Activated naive CD4-positive, alpha-beta T cell treated with anti-CD3 and anti-CD28 coated beads, Interleukin-2, amount 50 U/mL, for 24 hours (primary cell): ENCODE data around the gene SOBP.
A peak's percentile ranks its signal among the peaks of the same experiment; 100 is the strongest.

Source experiments
- H3K27ac Mint-ChIP-seq: one replicate; pipeline ENCODE4 v1.8.0; 2021; ENCODE audit warnings: mild to moderate bottlenecking, mixed read lengths
- H3K27me3 Mint-ChIP-seq: one replicate; pipeline ENCODE4 v1.8.0; 2021; ENCODE audit warnings: mixed read lengths
- H3K36me3 Mint-ChIP-seq: one replicate; pipeline ENCODE4 v1.8.0; 2021; ENCODE audit warnings: mixed read lengths
- H3K4me1 Mint-ChIP-seq: one replicate; pipeline ENCODE4 v1.8.0; 2021; ENCODE audit warnings: mixed read lengths
- H3K4me3 Mint-ChIP-seq: one replicate; pipeline ENCODE4 v1.8.0; 2021; ENCODE audit warnings: mild to moderate bottlenecking, mixed read lengths
- H3K9me3 Mint-ChIP-seq: one replicate; pipeline ENCODE4 v1.8.0; 2021; ENCODE audit warnings: mixed read lengths

The SOBP gene

DNA sequence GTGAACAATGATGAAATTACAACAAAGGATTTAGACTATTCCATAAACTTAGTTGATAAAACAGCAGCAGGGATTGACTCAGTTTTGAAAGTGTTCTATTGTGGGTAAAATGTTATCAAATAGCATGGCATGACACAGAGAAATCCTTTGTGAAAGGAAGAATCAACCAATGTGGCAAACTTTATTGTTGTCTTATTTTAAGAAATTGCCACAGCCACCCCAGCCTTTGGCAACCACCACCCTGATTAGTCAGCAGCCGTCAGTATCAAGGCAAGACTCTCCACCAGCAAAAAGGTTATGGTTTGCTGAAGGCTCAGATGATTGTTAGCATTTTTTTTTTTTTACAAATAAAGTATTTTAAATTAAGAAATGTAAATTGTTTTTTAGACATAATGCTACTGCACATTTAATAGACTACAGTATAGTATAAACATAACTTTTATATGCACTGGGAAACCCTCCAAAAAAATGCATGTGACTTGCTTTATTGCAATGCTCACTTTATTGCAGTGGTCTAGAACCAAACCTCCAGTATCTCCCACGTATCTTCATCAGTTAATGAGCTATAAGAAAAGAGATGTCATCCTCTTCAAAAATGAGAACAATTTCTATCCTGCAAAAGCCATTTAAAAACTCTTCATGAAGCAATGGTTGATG is 162.7 kb downstream of the SOBP start:
- no peaks in the 10 kb centered on the region for H3K36me3 Mint-ChIP-seq
- H3K27me3 Mint-ChIP-seq, result no peaks in the 10 kb centered on the region
- H3K4me3 Mint-ChIP-seq, result no peak overlapping the region
- no peaks in the 10 kb centered on the region for H3K9me3 Mint-ChIP-seq
- peaks cover 12% of the 10 kb centered on the region for H3K4me1 Mint-ChIP-seq
- no peak overlapping the region for H3K27ac Mint-ChIP-seq

DNA sequence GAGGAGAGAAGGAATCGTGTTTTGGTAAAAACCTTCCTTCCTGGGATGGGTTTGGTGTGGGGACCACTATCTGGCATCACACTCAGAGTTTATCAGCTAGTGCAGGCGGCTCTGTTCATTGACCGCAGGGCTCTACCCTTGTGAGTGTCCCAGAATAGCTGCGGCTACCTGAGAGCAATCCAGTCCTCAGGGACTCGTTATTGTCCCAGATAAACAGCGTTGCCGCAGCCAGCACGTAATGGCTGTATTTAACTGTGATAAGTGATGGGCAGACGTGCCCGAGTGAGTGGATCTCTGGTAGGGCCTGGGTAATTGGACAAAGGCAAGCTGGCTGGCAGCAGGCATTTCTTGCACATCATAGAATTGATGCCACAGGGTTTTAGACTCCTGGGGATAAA is 163.3 kb downstream of the SOBP start:
- Mint-ChIP-seq H3K4me3 (no peak overlapping the region), H3K27ac (no peak overlapping the region), H3K9me3 (no peaks in the 10 kb centered on the region), H3K4me1 (peaks cover 17% of the 10 kb centered on the region), H3K27me3 (no peaks in the 10 kb centered on the region), H3K36me3 (no peaks in the 10 kb centered on the region)

DNA sequence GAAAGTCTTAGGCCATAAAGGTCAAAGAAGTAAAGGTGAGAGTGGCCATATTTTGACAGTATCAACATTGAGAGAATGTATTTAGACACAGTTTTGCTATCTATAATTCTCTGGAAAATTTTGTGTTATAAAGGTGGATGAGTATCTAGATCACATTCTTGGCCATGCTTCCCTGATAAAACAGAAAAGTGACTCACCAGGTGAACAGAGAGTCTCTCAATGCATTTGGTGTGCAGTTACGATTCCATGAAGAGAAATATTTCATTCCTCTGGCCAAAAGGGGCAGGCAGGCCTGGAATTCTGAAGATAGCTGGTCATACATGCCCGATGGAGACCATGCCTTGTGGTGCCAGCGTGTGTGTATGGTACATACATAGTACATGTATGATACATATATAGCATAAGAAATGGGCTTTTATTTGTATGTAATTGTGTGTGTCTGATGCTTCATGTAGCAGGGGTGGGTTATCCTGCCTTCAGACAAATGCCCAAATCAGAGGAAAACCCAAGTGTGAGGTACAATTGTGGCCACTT is 164.0 kb downstream of the SOBP start:
- H3K27me3 Mint-ChIP-seq, result no peaks in the 10 kb centered on the region
- H3K36me3 Mint-ChIP-seq, result no peaks in the 10 kb centered on the region
- no peak overlapping the region for H3K4me3 Mint-ChIP-seq
- peaks cover 25% of the 10 kb centered on the region for H3K4me1 Mint-ChIP-seq
- H3K9me3 Mint-ChIP-seq, result no peaks in the 10 kb centered on the region
- no peak overlapping the region for H3K27ac Mint-ChIP-seq

DNA sequence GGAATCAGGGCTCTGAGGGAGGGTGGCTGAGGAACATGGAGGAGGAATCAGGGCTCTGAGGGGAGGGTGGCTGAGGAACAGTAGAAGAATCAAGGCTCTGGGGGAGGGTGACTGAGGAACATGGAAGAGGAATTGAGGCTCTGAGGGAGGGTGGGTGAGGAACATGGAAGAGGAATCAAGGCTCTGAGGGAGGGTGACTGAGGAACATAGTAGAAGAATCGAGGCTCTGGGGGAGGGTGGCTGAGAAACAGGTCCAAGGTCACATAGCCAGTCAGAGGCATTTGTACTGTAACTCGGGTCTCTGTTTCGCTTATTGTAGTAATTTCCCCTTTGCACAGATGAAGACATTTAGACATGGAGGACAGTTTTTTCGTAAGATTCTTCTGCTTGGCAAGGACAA is 164.8 kb downstream of the SOBP start:
- H3K4me1 Mint-ChIP-seq, result peaks cover 27% of the 10 kb centered on the region
- no peaks in the 10 kb centered on the region for H3K36me3 Mint-ChIP-seq
- H3K9me3 Mint-ChIP-seq, result no peaks in the 10 kb centered on the region
- H3K27me3 Mint-ChIP-seq, result no peaks in the 10 kb centered on the region
- H3K4me3 Mint-ChIP-seq, result no peak overlapping the region
- no peak overlapping the region for H3K27ac Mint-ChIP-seq

DNA sequence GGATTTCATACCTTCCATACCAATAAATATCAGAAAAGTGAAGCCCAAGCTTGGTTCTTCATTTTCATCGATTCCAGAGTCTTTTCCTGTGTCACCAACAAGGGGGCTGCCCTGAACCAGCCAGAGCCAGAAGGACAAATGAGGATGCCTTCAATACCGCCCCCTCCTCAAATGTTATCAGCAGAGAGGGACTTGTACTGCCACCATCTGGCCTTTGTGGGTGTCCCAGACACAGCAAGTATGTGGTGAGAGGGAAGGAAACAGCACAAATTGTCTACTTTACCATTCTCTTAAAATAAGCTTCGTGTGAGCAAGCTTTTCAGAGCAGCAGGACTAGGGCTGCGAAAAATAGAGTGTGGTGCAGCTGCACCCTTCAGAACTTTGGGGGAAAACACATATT is 165.3 kb downstream of the SOBP start:
- no peaks in the 10 kb centered on the region for H3K9me3 Mint-ChIP-seq
- H3K27ac Mint-ChIP-seq, result no peak overlapping the region
- H3K27me3 Mint-ChIP-seq, result no peaks in the 10 kb centered on the region
- H3K4me3 Mint-ChIP-seq, result no peak overlapping the region
- no peaks in the 10 kb centered on the region for H3K36me3 Mint-ChIP-seq
- peaks cover 27% of the 10 kb centered on the region for H3K4me1 Mint-ChIP-seq

- Mint-ChIP-seq H3K4me3 (no peak overlapping the region), H3K27ac (no peak overlapping the region), H3K4me1 (peaks cover 27% of the 10 kb centered on the region), H3K9me3 (no peaks in the 10 kb centered on the region), H3K27me3 (no peaks in the 10 kb centered on the region), H3K36me3 (no peaks in the 10 kb centered on the region)
Measured at GRCh38 chr6:107655864-107656263, 165.9 kb downstream of the SOBP start.

DNA sequence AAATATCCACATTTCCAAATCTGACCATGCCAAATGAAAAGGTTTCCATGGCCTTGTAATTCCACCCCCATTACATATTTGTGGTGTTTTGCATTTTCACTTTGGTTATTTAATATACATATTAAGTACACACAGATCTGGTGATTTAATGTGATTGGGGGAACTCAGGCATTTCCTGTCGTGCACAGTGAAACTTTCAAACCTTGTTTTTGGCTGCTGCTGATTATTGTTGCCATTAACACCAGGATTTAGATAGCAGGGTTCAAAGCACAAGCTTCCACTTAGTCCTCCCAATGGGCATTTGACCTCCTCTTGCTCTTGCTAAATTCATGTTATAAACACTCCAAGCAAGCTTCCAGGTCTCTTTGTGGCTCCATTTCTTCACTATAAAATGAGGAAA is 166.5 kb downstream of the SOBP start:
- no peak overlapping the region for H3K27ac Mint-ChIP-seq
- no peaks in the 10 kb centered on the region for H3K27me3 Mint-ChIP-seq
- H3K4me1 Mint-ChIP-seq, result peaks cover 27% of the 10 kb centered on the region
- no peaks in the 10 kb centered on the region for H3K9me3 Mint-ChIP-seq
- H3K36me3 Mint-ChIP-seq, result no peaks in the 10 kb centered on the region
- no peak overlapping the region for H3K4me3 Mint-ChIP-seq

DNA sequence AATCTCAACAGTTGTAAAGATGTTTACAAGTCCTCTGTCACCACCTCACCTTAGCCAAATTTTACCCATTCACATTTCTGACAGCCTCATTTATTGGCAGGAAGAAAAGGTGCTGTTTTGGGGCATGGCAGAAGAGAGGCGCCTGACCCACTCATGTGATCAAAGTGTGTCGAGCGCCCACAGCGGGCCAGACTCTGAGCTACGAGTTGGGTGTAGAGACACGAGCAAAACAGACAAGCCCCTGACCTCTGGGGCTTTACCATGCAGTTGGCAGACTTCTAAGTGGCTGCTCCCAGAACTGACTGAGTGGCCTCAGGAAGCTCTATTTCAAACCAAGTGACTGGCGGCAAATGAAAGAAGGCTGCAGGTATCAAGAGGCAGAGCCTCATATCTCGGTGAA is 167.0 kb downstream of the SOBP start:
- H3K4me1 Mint-ChIP-seq, result peaks cover 27% of the 10 kb centered on the region

GRCh38 chr6:107657373-107657754 is 167.4 kb downstream of the SOBP start:
- peak overlapping the region; percentile 52 for H3K4me3 Mint-ChIP-seq
- H3K4me1 Mint-ChIP-seq, result peaks cover 27% of the 10 kb centered on the region
- H3K9me3 Mint-ChIP-seq, result no peaks in the 10 kb centered on the region
- no peak overlapping the region for H3K27ac Mint-ChIP-seq
- no peaks in the 10 kb centered on the region for H3K27me3 Mint-ChIP-seq
- H3K36me3 Mint-ChIP-seq, result no peaks in the 10 kb centered on the region

More for the DNA sequence above, 167.0 kb downstream of the SOBP start:
- Mint-ChIP-seq H3K27ac (no peak overlapping the region), H3K27me3 (no peaks in the 10 kb centered on the region), H3K9me3 (no peaks in the 10 kb centered on the region), H3K4me3 (no peak overlapping the region), H3K36me3 (no peaks in the 10 kb centered on the region)

DNA sequence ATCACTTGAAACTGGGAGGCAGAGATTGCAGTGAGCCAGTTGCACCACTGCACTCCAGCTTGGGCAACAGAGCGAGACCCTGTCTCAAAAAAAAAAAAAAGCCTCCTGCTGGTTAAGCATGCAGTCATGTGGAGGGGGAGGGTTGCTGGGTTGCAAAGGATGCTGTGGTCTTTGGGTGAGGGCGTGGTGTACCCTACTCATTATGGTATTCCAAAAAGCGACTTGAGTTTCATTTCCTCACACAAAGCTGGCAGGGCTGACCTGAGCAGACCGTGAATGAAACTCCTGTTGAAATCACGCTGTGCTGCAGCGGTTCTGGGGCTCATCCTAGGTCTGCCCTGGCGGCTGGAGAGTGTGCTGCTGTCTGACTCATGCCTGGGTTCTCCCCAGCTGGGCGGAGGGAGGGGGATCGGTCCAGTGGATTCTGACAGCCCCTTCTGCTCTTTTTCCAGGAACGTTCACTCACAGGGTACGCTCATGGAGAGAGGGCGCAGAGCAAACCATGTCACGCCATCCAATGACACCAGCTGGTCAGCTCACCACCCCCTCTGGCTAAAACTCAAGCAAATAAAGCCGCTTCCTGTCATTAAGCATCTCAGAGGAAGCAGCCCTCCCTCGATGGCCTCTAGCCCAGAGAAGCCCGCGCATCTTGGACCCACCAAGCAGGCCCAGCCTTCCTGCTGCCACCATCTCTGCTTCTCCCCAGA is 168.0 kb downstream of the SOBP start:
- H3K27me3 Mint-ChIP-seq, result no peaks in the 10 kb centered on the region
- H3K27ac Mint-ChIP-seq, result no peak overlapping the region
- H3K36me3 Mint-ChIP-seq, result no peaks in the 10 kb centered on the region
- H3K9me3 Mint-ChIP-seq, result no peaks in the 10 kb centered on the region
- H3K4me1 Mint-ChIP-seq, result peaks cover 27% of the 10 kb centered on the region
- H3K4me3 Mint-ChIP-seq, result peak overlapping the region; percentile 52

DNA sequence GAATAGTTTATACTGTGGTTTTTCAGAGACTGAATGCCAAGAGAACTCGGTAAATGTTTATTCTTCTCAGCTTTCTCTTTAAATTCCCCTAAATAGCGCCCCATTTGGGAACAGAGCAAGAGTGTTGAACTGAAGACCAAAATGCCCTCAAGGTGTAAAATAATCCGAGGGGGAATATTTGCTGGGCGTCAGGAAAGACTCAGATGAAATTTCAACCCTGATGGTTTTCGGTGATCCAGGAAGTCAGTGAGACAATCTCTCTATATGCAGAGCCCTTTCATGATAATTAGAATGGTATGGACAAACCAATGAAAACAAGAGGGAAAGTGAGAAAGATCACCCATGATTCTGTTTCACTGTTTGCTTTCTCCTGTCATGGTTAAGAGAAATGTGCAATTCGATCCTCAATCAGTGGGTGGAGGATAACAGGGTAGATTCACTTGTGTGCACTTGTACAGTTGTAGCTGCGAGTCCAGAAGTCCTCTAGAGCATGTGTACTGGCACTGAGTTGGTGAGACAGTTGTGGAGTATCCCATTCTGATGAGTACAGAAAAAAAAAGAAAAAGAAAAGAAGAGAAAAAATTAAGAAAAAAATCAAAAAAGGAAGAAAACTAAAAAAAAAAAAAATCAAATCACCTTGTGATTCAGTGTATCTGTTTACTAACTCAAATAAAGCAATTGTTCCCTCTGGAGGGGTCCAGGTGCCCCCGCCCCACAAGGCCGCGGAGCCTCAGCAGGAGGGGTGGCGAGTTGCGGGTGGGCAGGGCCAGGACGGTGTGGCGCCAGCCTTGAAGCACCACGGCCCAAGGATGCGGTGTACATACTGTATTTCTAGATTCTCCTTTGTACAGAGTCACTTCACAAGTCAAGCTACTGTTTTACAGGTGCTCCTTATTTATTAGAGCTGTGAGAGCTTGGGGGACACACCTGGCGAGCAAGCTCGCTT is 169.3 kb downstream of the SOBP start:
- no peak overlapping the region for H3K4me3 Mint-ChIP-seq
- H3K4me1 Mint-ChIP-seq, result peaks cover 27% of the 10 kb centered on the region
- no peak overlapping the region for H3K27ac Mint-ChIP-seq
- no peaks in the 10 kb centered on the region for H3K36me3 Mint-ChIP-seq
- H3K9me3 Mint-ChIP-seq, result no peaks in the 10 kb centered on the region
- no peaks in the 10 kb centered on the region for H3K27me3 Mint-ChIP-seq

- no peaks in the 10 kb centered on the region for H3K27me3 Mint-ChIP-seq
- peaks cover 27% of the 10 kb centered on the region for H3K4me1 Mint-ChIP-seq
- no peaks in the 10 kb centered on the region for H3K36me3 Mint-ChIP-seq
- H3K27ac Mint-ChIP-seq, result no peak overlapping the region
- H3K9me3 Mint-ChIP-seq, result no peaks in the 10 kb centered on the region
- no peak overlapping the region for H3K4me3 Mint-ChIP-seq
Measured at GRCh38 chr6:107660839-107661238, 170.9 kb downstream of the SOBP start.

- no peak overlapping the region for H3K27ac Mint-ChIP-seq
- H3K27me3 Mint-ChIP-seq, result no peaks in the 10 kb centered on the region
- H3K36me3 Mint-ChIP-seq, result no peaks in the 10 kb centered on the region
- no peak overlapping the region for H3K4me3 Mint-ChIP-seq
- no peaks in the 10 kb centered on the region for H3K9me3 Mint-ChIP-seq
- peaks cover 27% of the 10 kb centered on the region for H3K4me1 Mint-ChIP-seq
Measured at GRCh38 chr6:107661291-107661690, 171.4 kb downstream of the SOBP start.

- Mint-ChIP-seq H3K36me3 (no peaks in the 10 kb centered on the region), H3K27me3 (no peaks in the 10 kb centered on the region), H3K4me3 (no peak overlapping the region), H3K27ac (no peak overlapping the region), H3K4me1 (peaks cover 18% of the 10 kb centered on the region), H3K9me3 (no peaks in the 10 kb centered on the region)
Measured at GRCh38 chr6:107662333-107662732, 172.4 kb downstream of the SOBP start.

- no peak overlapping the region for H3K4me3 Mint-ChIP-seq
- peaks cover 9% of the 10 kb centered on the region for H3K4me1 Mint-ChIP-seq
- H3K9me3 Mint-ChIP-seq, result no peaks in the 10 kb centered on the region
- H3K27ac Mint-ChIP-seq, result no peak overlapping the region
- H3K36me3 Mint-ChIP-seq, result no peaks in the 10 kb centered on the region
- no peaks in the 10 kb centered on the region for H3K27me3 Mint-ChIP-seq
Measured at GRCh38 chr6:107663308-107663707, 173.4 kb downstream of the SOBP start.

DNA sequence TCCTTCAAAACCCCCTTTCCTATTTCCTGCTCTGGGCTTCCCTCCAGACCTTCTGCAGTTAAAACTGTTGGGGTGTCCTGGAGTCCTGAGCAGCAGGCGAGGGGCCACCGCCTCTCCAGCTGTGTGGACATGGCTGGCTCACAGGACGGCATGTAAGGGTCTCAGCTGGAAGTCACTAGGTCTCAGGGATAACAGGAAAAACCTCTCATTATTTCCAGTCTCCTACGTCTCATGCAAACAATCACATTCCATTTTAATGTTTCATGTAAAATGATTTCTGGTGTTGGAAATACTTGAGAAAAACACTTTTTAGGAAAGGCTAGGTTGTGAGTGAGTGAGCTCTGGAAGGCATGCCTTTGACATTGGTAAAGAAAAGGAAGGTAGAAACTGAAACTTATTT is 175.5 kb downstream of the SOBP start:
- peaks cover 10% of the 10 kb centered on the region for H3K4me1 Mint-ChIP-seq
- no peak overlapping the region for H3K27ac Mint-ChIP-seq
- H3K9me3 Mint-ChIP-seq, result no peaks in the 10 kb centered on the region
- no peak overlapping the region for H3K4me3 Mint-ChIP-seq
- H3K27me3 Mint-ChIP-seq, result no peaks in the 10 kb centered on the region
- no peaks in the 10 kb centered on the region for H3K36me3 Mint-ChIP-seq
